22Rv1 (cell line): ENCODE results near the gene AGA.

Experiments
- ZFX ChIP-seq: fragments of 450-650 bp; IDR thresholded peaks from 2 replicates; pipeline ENCODE4 v1.6.1; 2017; ENCODE audit warnings: antibody characterized with exemption, borderline replicate concordance
- TF ChIP-seq, protein P1 (sequence below): fragments of 450-650 bp; IDR thresholded peaks from 2 replicates; pipeline ENCODE4 v1.5.1; 2017; ENCODE audit warnings: mild to moderate bottlenecking

DNA sequence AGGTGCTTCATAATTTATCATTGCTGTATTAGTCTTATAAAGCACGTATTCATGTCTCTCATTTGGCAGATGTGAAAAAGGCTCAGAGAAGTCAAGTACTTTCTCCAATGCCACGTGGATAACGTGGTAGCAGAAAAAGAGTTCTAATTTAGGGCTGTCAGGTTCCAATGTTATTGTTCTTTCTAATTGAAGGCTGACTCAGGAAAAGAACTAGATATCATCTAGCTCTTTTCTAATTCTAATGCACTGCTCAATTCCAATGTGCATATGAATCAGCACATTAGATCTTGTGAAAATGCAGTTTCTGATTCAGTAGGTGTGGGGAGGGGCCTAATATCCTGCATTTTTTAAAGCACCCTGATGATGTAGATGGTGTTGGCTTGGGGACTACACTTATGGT is 22.8 kb downstream of the AGA start:
- TF ChIP-seq, protein P1, sequence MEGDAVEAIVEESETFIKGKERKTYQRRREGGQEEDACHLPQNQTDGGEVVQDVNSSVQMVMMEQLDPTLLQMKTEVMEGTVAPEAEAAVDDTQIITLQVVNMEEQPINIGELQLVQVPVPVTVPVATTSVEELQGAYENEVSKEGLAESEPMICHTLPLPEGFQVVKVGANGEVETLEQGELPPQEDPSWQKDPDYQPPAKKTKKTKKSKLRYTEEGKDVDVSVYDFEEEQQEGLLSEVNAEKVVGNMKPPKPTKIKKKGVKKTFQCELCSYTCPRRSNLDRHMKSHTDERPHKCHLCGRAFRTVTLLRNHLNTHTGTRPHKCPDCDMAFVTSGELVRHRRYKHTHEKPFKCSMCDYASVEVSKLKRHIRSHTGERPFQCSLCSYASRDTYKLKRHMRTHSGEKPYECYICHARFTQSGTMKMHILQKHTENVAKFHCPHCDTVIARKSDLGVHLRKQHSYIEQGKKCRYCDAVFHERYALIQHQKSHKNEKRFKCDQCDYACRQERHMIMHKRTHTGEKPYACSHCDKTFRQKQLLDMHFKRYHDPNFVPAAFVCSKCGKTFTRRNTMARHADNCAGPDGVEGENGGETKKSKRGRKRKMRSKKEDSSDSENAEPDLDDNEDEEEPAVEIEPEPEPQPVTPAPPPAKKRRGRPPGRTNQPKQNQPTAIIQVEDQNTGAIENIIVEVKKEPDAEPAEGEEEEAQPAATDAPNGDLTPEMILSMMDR, result no peak
- TF ChIP-seq ZFX, result no peak
